Uterus (tissue), 2 donors: Measurements from ENCODE around the gene ARHGAP29.

ENCODE experiments used
- POLR2A ChIP-seq, 2 donors: fragments of 450-650 bp; IDR thresholded peaks; one replicate each; pipeline ENCODE4 v1.6.1; 2016; ENCODE audit warnings: antibody characterized with exemption in 2 of 2, mild to moderate bottlenecking in 1 of 2, moderate library complexity in 1 of 2
- TF ChIP-seq, protein P1 (sequence below), 4 experiments: fragments of 200-600 bp in 2 of 4; fragments of 450-650 bp in 2 of 4; sonication (generic) in 2 of 4; IDR thresholded peaks; one replicate each; pipeline ENCODE4 v1.5.1; 2016 to 2019; ENCODE audit warnings: antibody characterized with exemption in 4 of 4, mild to moderate bottlenecking in 2 of 4, moderate library complexity in 1 of 4

DNA sequence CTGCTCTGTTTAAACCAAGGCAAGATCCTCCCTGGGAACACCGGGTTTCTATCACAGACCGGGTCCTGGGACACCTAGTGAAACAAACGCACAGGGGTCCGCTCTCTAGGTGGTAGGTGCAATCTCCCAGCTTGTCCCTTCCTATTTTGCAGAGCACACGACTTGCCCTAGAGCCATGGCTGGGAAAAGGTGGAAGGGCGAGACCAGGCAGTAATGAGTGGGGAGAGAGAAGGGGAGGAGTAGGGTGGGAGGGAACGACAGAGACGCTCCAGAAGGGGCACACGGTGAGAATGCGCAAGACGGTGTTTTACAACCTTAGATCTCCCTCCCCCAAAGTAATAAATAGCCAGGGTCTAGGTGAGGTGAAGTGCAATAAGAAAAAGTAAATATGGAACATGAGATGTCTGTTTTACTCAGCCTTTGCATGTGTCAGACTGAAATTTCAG is 9.3 kb upstream of the ARHGAP29 start:
- TF ChIP-seq, protein P1, sequence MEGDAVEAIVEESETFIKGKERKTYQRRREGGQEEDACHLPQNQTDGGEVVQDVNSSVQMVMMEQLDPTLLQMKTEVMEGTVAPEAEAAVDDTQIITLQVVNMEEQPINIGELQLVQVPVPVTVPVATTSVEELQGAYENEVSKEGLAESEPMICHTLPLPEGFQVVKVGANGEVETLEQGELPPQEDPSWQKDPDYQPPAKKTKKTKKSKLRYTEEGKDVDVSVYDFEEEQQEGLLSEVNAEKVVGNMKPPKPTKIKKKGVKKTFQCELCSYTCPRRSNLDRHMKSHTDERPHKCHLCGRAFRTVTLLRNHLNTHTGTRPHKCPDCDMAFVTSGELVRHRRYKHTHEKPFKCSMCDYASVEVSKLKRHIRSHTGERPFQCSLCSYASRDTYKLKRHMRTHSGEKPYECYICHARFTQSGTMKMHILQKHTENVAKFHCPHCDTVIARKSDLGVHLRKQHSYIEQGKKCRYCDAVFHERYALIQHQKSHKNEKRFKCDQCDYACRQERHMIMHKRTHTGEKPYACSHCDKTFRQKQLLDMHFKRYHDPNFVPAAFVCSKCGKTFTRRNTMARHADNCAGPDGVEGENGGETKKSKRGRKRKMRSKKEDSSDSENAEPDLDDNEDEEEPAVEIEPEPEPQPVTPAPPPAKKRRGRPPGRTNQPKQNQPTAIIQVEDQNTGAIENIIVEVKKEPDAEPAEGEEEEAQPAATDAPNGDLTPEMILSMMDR (IDR thresholded peaks at IDR 0.05) = no peak
- TF ChIP-seq POLR2A (IDR thresholded peaks at IDR 0.05) = no peak
